ENCODE measurements around the gene TNFRSF19. TPM values are rescaled to one million over a fixed set of nuclear protein-coding genes. Genes with fewer than 3 reads are reported as not detected.

TNFRSF19 gene
- total RNA-seq, 1 experiment from 2014 or later = 0.24 TPM

- peak overlapping the region; percentile 81 for H2AFZ ChIP-seq
- ChIA-PET CTCF (no interaction called here), POLR2A (ENCODE audit: unreplicated experiment) (no interaction called here)
- TF ChIP-seq EZH2 (IDR thresholded peaks at IDR 0.05; ENCODE audit: low read depth) = no peak
- no peak for TF ChIP-seq CTCF (conservative IDR thresholded peaks at IDR 0.05)
- BruUV-seq (replicated peaks) = no TSS peak
- no peaks in the 10 kb centered on the region for H3K27me3 ChIP-seq (ENCODE audit: insufficient read depth, low read depth)
- H3K36me3 ChIP-seq (ENCODE audit: low read depth) = no peaks in the 10 kb centered on the region
- DNase-seq = peak; percentile 35 to 70
- no peaks in the 10 kb centered on the region for H3K9me2 ChIP-seq (ENCODE audit: insufficient read depth)
- no peaks in the 10 kb centered on the region for H4K20me1 ChIP-seq (ENCODE audit: insufficient read depth)
- intact Hi-C loops (cut with micrococcal nuclease; ENCODE audit: unreplicated experiment) = no loop called here
- H3K9me3 ChIP-seq (ENCODE audit: insufficient read depth, low read depth) = no peaks in the 10 kb centered on the region
- peaks cover 5% of the 10 kb centered on the region; the same call in 1 of the 2 replicates for H3F3A ChIP-seq (ENCODE audit: insufficient read depth, low read depth)
- H3K27ac ChIP-seq = peak overlapping the region; percentile 71
- H3K4me3 ChIP-seq = peak overlapping the region; percentile 48; the same call in 1 of the 2 replicates
- H3K79me2 ChIP-seq (ENCODE audit: low read depth) = no peaks in the 10 kb centered on the region
- H3K4me1 ChIP-seq (replicated peaks; ENCODE audit: insufficient read depth) = peaks cover 9% of the 10 kb centered on the region; the same call in 1 of the 2 replicates
- peak overlapping the region; percentile 83 for H3K4me2 ChIP-seq
Observed at GRCh38 chr13:23558675-23559536, 11.3 kb upstream of the TNFRSF19 start.

GRCh38 chr13:23560571-23561089 is 9.6 kb upstream of the TNFRSF19 start:
- no peak overlapping the region for H2AFZ ChIP-seq
- no peak for DNase-seq
- no peak overlapping the region for H3K4me3 ChIP-seq
- H3K27ac ChIP-seq = no peak overlapping the region
- H3K4me1 ChIP-seq (replicated peaks; ENCODE audit: insufficient read depth) = peaks cover 9% of the 10 kb centered on the region; the same call in 1 of the 2 replicates
- H4K20me1 ChIP-seq (ENCODE audit: insufficient read depth) = no peaks in the 10 kb centered on the region
- CTCF ChIA-PET = no interaction called here
- no peak overlapping the region for H3K4me2 ChIP-seq
- peaks cover 5% of the 10 kb centered on the region; the same call in 1 of the 2 replicates for H3F3A ChIP-seq (ENCODE audit: insufficient read depth, low read depth)
- no peaks in the 10 kb centered on the region for H3K27me3 ChIP-seq (ENCODE audit: insufficient read depth, low read depth)
- H3K9me3 ChIP-seq (ENCODE audit: insufficient read depth, low read depth) = no peaks in the 10 kb centered on the region
- TF ChIP-seq EZH2 (IDR thresholded peaks at IDR 0.05; ENCODE audit: low read depth) (no peak), CTCF (conservative IDR thresholded peaks at IDR 0.05) (no peak)
- BruUV-seq (replicated peaks) = no TSS peak
- POLR2A ChIA-PET (ENCODE audit: unreplicated experiment) = no interaction called here
- intact Hi-C loops (cut with micrococcal nuclease; ENCODE audit: unreplicated experiment) = no loop called here
- H3K79me2 ChIP-seq (ENCODE audit: low read depth) = no peaks in the 10 kb centered on the region
- H3K36me3 ChIP-seq (ENCODE audit: low read depth) = no peaks in the 10 kb centered on the region
- no peaks in the 10 kb centered on the region for H3K9me2 ChIP-seq (ENCODE audit: insufficient read depth)

GRCh38 chr13:23561261-23561660 is 9.0 kb upstream of the TNFRSF19 start:
- Histone ChIP-seq H3K27me3 (ENCODE audit: insufficient read depth, low read depth) (no peaks in the 10 kb centered on the region), H3K9me2 (ENCODE audit: insufficient read depth) (no peaks in the 10 kb centered on the region), H3K79me2 (ENCODE audit: low read depth) (no peaks in the 10 kb centered on the region), H3K4me1 (replicated peaks; ENCODE audit: insufficient read depth) (peaks cover 9% of the 10 kb centered on the region; the same call in 1 of the 2 replicates), H3F3A (ENCODE audit: insufficient read depth, low read depth) (peaks cover 5% of the 10 kb centered on the region; the same call in 1 of the 2 replicates), H3K9me3 (ENCODE audit: insufficient read depth, low read depth) (no peaks in the 10 kb centered on the region), H2AFZ (no peak overlapping the region), H3K4me3 (no peak overlapping the region), H3K36me3 (ENCODE audit: low read depth) (no peaks in the 10 kb centered on the region), H4K20me1 (ENCODE audit: insufficient read depth) (no peaks in the 10 kb centered on the region), H3K4me2 (no peak overlapping the region), H3K27ac (no peak overlapping the region)
- DNase-seq = no peak
- no TSS peak for BruUV-seq (replicated peaks)
- intact Hi-C loops (cut with micrococcal nuclease; ENCODE audit: unreplicated experiment) = no loop called here
- CTCF ChIA-PET = no interaction called here
- TF ChIP-seq EZH2 (IDR thresholded peaks at IDR 0.05; ENCODE audit: low read depth) (no peak), CTCF (conservative IDR thresholded peaks at IDR 0.05) (no peak)
- POLR2A ChIA-PET (ENCODE audit: unreplicated experiment) = no interaction called here

Measured in PC-9 (cell line).